Bronchial epithelial cell (primary cell): ENCODE results near the gene WNK2. TPM values are rescaled to one million over a fixed set of nuclear protein-coding genes. Genes with fewer than 3 reads are reported as not detected.

Source experiments
- DNase-seq: peaks from one replicate; pipeline ENCODE4 v3.0.0-alpha.2; 2010; ENCODE audit warnings: low read depth
- FAIRE-seq: peaks from 2 replicates; lab custom pipeline; 2011; peaks lifted over from hg19 to GRCh38; lab: Jason Lieb, UNC
- H3K27me3 ChIP-seq: 2 replicates; pipeline ENCODE4 v1.5.1; 2011; ENCODE audit warnings: low read length; ENCODE audit not compliant: control insufficient read depth, insufficient read depth
- H3K36me3 ChIP-seq: 2 replicates; pipeline ENCODE4 v1.5.1; 2011; ENCODE audit warnings: low read length; ENCODE audit not compliant: control insufficient read depth, insufficient read depth
- H3K4me3 ChIP-seq: 2 replicates; pipeline ENCODE4 v1.5.1; 2011; ENCODE audit warnings: mild to moderate bottlenecking, low read depth, low read length, control low read depth
- CTCF ChIP-seq: IDR thresholded peaks from 2 replicates; pipeline ENCODE4 v1.5.1; 2011; ENCODE audit warnings: mild to moderate bottlenecking, moderate library complexity, low read length, control low read depth, inconsistent platforms; ENCODE audit not compliant: insufficient read depth, severe bottlenecking
- total RNA-seq: library from RNA; depleted of rRNA; stranded (reverse); fragments of >200 nt; gene quantifications from 2 replicates; pipeline ENCODE4 v1.2.1, GENCODE V29; 2014

WNK2 gene
- total RNA-seq, 1 donor from 2014 or later, result under 0.01 TPM

GRCh38 chr9:93294011-93294410 lies 110.1 kb downstream of the WNK2 start:
- FAIRE-seq, result no peak
- no peaks in the 10 kb centered on the region for H3K36me3 ChIP-seq

GRCh38 chr9:93295031-93295430 lies 111.1 kb downstream of the WNK2 start:
- Histone ChIP-seq H3K27me3 (peaks cover 6% of the 10 kb centered on the region), H3K4me3 (no peak overlapping the region), H3K36me3 (no peaks in the 10 kb centered on the region)
- FAIRE-seq (no peak), DNase-seq (no peak)
- no peak for TF ChIP-seq CTCF

More at GRCh38 chr9:93294011-93294410, 110.1 kb downstream of the WNK2 start:
- peaks cover 6% of the 10 kb centered on the region for H3K27me3 ChIP-seq
- no peak for TF ChIP-seq CTCF
- no peak overlapping the region for H3K4me3 ChIP-seq
- DNase-seq, result no peak

- peaks cover 6% of the 10 kb centered on the region for H3K27me3 ChIP-seq
- no peaks in the 10 kb centered on the region for H3K36me3 ChIP-seq
- FAIRE-seq (no peak), DNase-seq (no peak)
- no peak overlapping the region for H3K4me3 ChIP-seq
- no peak for TF ChIP-seq CTCF
Measured at GRCh38 chr9:93295456-93296076, 111.6 kb downstream of the WNK2 start.

GRCh38 chr9:93296889-93297480 lies 113.0 kb downstream of the WNK2 start:
- H3K27me3 ChIP-seq, result peaks cover 4% of the 10 kb centered on the region
- TF ChIP-seq CTCF, result no peak
- no peaks in the 10 kb centered on the region for H3K36me3 ChIP-seq
- no peak overlapping the region for H3K4me3 ChIP-seq
- no peak for FAIRE-seq
- no peak for DNase-seq

GRCh38 chr9:93297659-93298497 lies 113.9 kb downstream of the WNK2 start:
- peaks cover 4% of the 10 kb centered on the region for H3K27me3 ChIP-seq
- DNase-seq, result no peak
- no peak for FAIRE-seq
- no peaks in the 10 kb centered on the region for H3K36me3 ChIP-seq
- no peak overlapping the region for H3K4me3 ChIP-seq
- TF ChIP-seq CTCF, result no peak
